Mononuclear cell (primary cell): Measurements from ENCODE around the gene CGB3. TPM values are rescaled to one million over a fixed set of nuclear protein-coding genes. Genes with fewer than 3 reads are reported as not detected.

ENCODE experiments used
- H3K27me3 ChIP-seq: 2 replicates; pipeline ENCODE4 v1.6.0; 2011; ENCODE audit warnings: low read length, control low read depth; ENCODE audit not compliant: insufficient read depth
- H3K4me1 ChIP-seq: 2 replicates; pipeline ENCODE4 v1.5.1; 2011; ENCODE audit warnings: mild to moderate bottlenecking, low read length, control low read depth; ENCODE audit not compliant: insufficient read depth
- H3K4me3 ChIP-seq: 2 replicates; pipeline ENCODE4 v1.5.1; 2011; ENCODE audit warnings: mild to moderate bottlenecking, low read length, moderate library complexity
- H3K9me3 ChIP-seq: 2 replicates; pipeline ENCODE4 v1.5.1; 2011; ENCODE audit warnings: low read depth, mild to moderate bottlenecking, control low read depth, low read length
- total RNA-seq: library from RNA; depleted of rRNA; stranded (reverse); fragments of >200 nt; gene quantifications from one replicate; pipeline ENCODE4 v1.2.3, GENCODE V29; 2012

The CGB3 gene
- total RNA-seq, 1 donor, result not detected

- H3K4me1 ChIP-seq, result peaks cover 28% of the 10 kb centered on the region
- H3K4me3 ChIP-seq, result no peak overlapping the region
- H3K27me3 ChIP-seq, result no peaks in the 10 kb centered on the region
- no peaks in the 10 kb centered on the region for H3K9me3 ChIP-seq
Measured at GRCh38 chr19:48989701-48990291, 34.3 kb downstream of the CGB3 start.

GRCh38 chr19:48988860-48989259, 35.3 kb downstream of the CGB3 start:
- Histone ChIP-seq H3K9me3 (no peaks in the 10 kb centered on the region), H3K4me1 (peaks cover 19% of the 10 kb centered on the region), H3K4me3 (no peak overlapping the region), H3K27me3 (no peaks in the 10 kb centered on the region)

GRCh38 chr19:48988286-48988685, 35.8 kb downstream of the CGB3 start:
- H3K4me1 ChIP-seq, result peaks cover 19% of the 10 kb centered on the region
- no peaks in the 10 kb centered on the region for H3K27me3 ChIP-seq
- H3K4me3 ChIP-seq, result no peak overlapping the region
- H3K9me3 ChIP-seq, result no peaks in the 10 kb centered on the region

- Histone ChIP-seq H3K27me3 (no peaks in the 10 kb centered on the region), H3K9me3 (no peaks in the 10 kb centered on the region), H3K4me1 (peaks cover 14% of the 10 kb centered on the region), H3K4me3 (no peak overlapping the region)
Measured at GRCh38 chr19:48987323-48987722, 36.8 kb downstream of the CGB3 start.

GRCh38 chr19:48986211-48986610, 37.9 kb downstream of the CGB3 start:
- no peaks in the 10 kb centered on the region for H3K27me3 ChIP-seq
- peaks cover 4% of the 10 kb centered on the region for H3K4me1 ChIP-seq
- H3K4me3 ChIP-seq, result no peak overlapping the region
- H3K9me3 ChIP-seq, result no peaks in the 10 kb centered on the region

- Histone ChIP-seq H3K9me3 (no peaks in the 10 kb centered on the region), H3K27me3 (no peaks in the 10 kb centered on the region), H3K4me3 (no peak overlapping the region), H3K4me1 (no peaks in the 10 kb centered on the region)
Measured at GRCh38 chr19:48985711-48986110, 38.4 kb downstream of the CGB3 start.

- Histone ChIP-seq H3K9me3 (no peaks in the 10 kb centered on the region), H3K4me1 (no peaks in the 10 kb centered on the region), H3K4me3 (no peak overlapping the region), H3K27me3 (no peaks in the 10 kb centered on the region)
Measured at GRCh38 chr19:48982280-48982679, 41.9 kb downstream of the CGB3 start.

- H3K4me1 ChIP-seq, result no peaks in the 10 kb centered on the region
- H3K4me3 ChIP-seq, result no peak overlapping the region
- H3K9me3 ChIP-seq, result no peaks in the 10 kb centered on the region
- no peaks in the 10 kb centered on the region for H3K27me3 ChIP-seq
Measured at GRCh38 chr19:48977061-48977460, 47.1 kb downstream of the CGB3 start.

- Histone ChIP-seq H3K9me3 (no peaks in the 10 kb centered on the region), H3K4me1 (no peaks in the 10 kb centered on the region), H3K27me3 (no peaks in the 10 kb centered on the region), H3K4me3 (no peak overlapping the region)
Measured at GRCh38 chr19:48975947-48976847, 47.9 kb downstream of the CGB3 start.

Other genes starting within 250 kb of the CGB3 start
- 3.9 TPM for gene BCAT2, start 213.3 kb downstream of the CGB3 start, total RNA-seq
- gene HSD17B14, start 187.8 kb downstream of the CGB3 start, total RNA-seq, result 0.42 TPM
- gene PLEKHA4, start 155.7 kb downstream of the CGB3 start, total RNA-seq, result 1.3 TPM
- gene PPP1R15A, start 151.9 kb downstream of the CGB3 start, total RNA-seq, result 644 TPM
- gene TULP2, start 125.6 kb downstream of the CGB3 start, total RNA-seq, result 0.31 TPM
- gene NUCB1, start 124.0 kb downstream of the CGB3 start, total RNA-seq, result 166 TPM
- 0.21 TPM for gene DHDH, start 90.6 kb downstream of the CGB3 start, total RNA-seq
- gene BAX, start 69.5 kb downstream of the CGB3 start, total RNA-seq, result 26.6 TPM
- 2,689 TPM for gene FTL, start 59.0 kb downstream of the CGB3 start, total RNA-seq
- gene GYS1, start 31.0 kb downstream of the CGB3 start, total RNA-seq, result 10.0 TPM
- gene RUVBL2, start 30.4 kb downstream of the CGB3 start, total RNA-seq, result 19.9 TPM
- gene LHB, start 7.2 kb downstream of the CGB3 start, total RNA-seq, result not detected
- not detected for gene CGB2, start 7.6 kb upstream of the CGB3 start, total RNA-seq
- gene CGB1, start 12.6 kb upstream of the CGB3 start, total RNA-seq, result not detected
- gene CGB5, start 19.5 kb upstream of the CGB3 start, total RNA-seq, result not detected
- not detected for gene CGB8, start 24.8 kb upstream of the CGB3 start, total RNA-seq
- not detected for gene CGB7, start 33.4 kb upstream of the CGB3 start, total RNA-seq
- not detected for gene NTF4, start 40.5 kb upstream of the CGB3 start, total RNA-seq
- gene KCNA7, start 48.4 kb upstream of the CGB3 start, total RNA-seq, result under 0.01 TPM
- 136 TPM for gene SNRNP70, start 61.1 kb upstream of the CGB3 start, total RNA-seq
- gene LIN7B, start 90.0 kb upstream of the CGB3 start, total RNA-seq, result 2.5 TPM
- 3.5 TPM for gene C19orf73, start 94.8 kb upstream of the CGB3 start, total RNA-seq
- gene PPFIA3, start 95.2 kb upstream of the CGB3 start, total RNA-seq, result 1.2 TPM
- not detected for gene HRC, start 131.1 kb upstream of the CGB3 start, total RNA-seq
- gene TRPM4, start 133.5 kb upstream of the CGB3 start, total RNA-seq, result 1.5 TPM